A549 (cell line): ENCODE data around the gene FASLG. TPM values are rescaled to one million over a fixed set of nuclear protein-coding genes. Genes with fewer than 3 reads are reported as not detected.

Experiments
- ATAC-seq, 2 experiments: fragments of 200-7000 bp in 1 of 2; fragments of >200 bp in 1 of 2; cut with Nextera tagmentation in 1 of 2; cut with Tn5 transposase in 1 of 2; 3 replicates each; pipeline versions ENCODE4 v1.8.0 to v1.9.1; 2018 to 2020; ENCODE audit warnings: mild to moderate bottlenecking in 1 of 2, moderate library complexity in 1 of 2
- CTCF ChIA-PET: fragments of 300-600 bp; sonication (Branson Sonifier 250); formaldehyde crosslinking; extraction: SDS; loops from one replicate; lab custom pipeline; 2021; ENCODE audit warnings: antibody characterized with exemption, inconsistent platforms; lab: Yijun Ruan, JAX
- POLR2A ChIA-PET: fragments of 350-600 bp; formaldehyde crosslinking; extraction: SDS; loops from one replicate; lab custom pipeline; 2021; ENCODE audit warnings: antibody characterized with exemption, inconsistent platforms; lab: Yijun Ruan, JAX
- DNase-seq, 2 experiments: peaks; one replicate each; pipeline versions ENCODE4 v3.0.0 to v3.0.0-alpha.2; 2011 to 2016; ENCODE audit warnings: low read depth in 1 of 2, low spot score in 1 of 2
- FAIRE-seq: peaks from 2 replicates; lab custom pipeline; 2011; peaks lifted over from hg19 to GRCh38; lab: Jason Lieb, UNC
- H3K27ac ChIP-seq, 2 experiments: fragments of >200 bp; sonication (Bioruptor Twin); formaldehyde crosslinking; 3 replicates each; pipeline ENCODE4 v1.5.1; 2016 to 2017
- H3K4me1 ChIP-seq: fragments of >200 bp; sonication (Bioruptor Twin); formaldehyde crosslinking; 3 replicates; pipeline ENCODE4 v1.6.1; 2016
- H3K4me2 ChIP-seq: fragments of >200 bp; sonication (Bioruptor Twin); formaldehyde crosslinking; 3 replicates; pipeline ENCODE4 v1.6.1; 2016
- H3K4me3 ChIP-seq: fragments of >200 bp; sonication (Bioruptor Twin); formaldehyde crosslinking; 3 replicates; pipeline ENCODE4 v1.5.1; 2016
- H3K9me3 ChIP-seq: fragments of >200 bp; sonication (Bioruptor Twin); formaldehyde crosslinking; 3 replicates; pipeline ENCODE4 v1.6.1; 2016
- CEBPB ChIP-seq, 2 experiments: fragments of >200 bp in 1 of 2; sonication (Bioruptor Twin) in 1 of 2; formaldehyde crosslinking in 1 of 2; IDR thresholded peaks; 2 replicates each; pipeline ENCODE4 v1.6.1; 2012 to 2016
- CHD2 ChIP-seq: fragments of 150-350 bp; IDR thresholded peaks from 2 replicates; pipeline ENCODE4 v1.6.1; 2014; ENCODE audit warnings: low read length; ENCODE audit not compliant: partially characterized antibody
- EP300 ChIP-seq, 2 experiments: fragments of >200 bp; sonication (Bioruptor Twin); formaldehyde crosslinking; IDR thresholded peaks; 2 replicates in 1 of 2; 3 replicates in 1 of 2; pipeline ENCODE4 v1.6.1; 2016 to 2017
- ESRRA ChIP-seq: fragments of 150-350 bp; IDR thresholded peaks from 2 replicates; pipeline ENCODE4 v1.6.1; 2014; ENCODE audit warnings: mild to moderate bottlenecking, low read length, borderline replicate concordance
- FOSB ChIP-seq: fragments of 250-450 bp; sonication (Bioruptor Pico); IDR thresholded peaks from 2 replicates; pipeline ENCODE4 v1.5.0; 2020; ENCODE audit warnings: mild to moderate bottlenecking, moderate library complexity
- FOSL2 ChIP-seq, 2 experiments: fragments of 450-650 bp in 1 of 2; fragments of >200 bp in 1 of 2; sonication (Bioruptor Twin) in 1 of 2; formaldehyde crosslinking; IDR thresholded peaks; 2 replicates each; pipeline versions ENCODE4 v1.5.0 to v1.6.1; 2016 to 2020; ENCODE audit warnings: mild to moderate bottlenecking in 1 of 2, moderate library complexity in 1 of 2
- HDAC2 ChIP-seq: fragments of 200-600 bp; sonication (generic); IDR thresholded peaks from 2 replicates; pipeline ENCODE4 v1.6.1; 2016
- HEYL ChIP-seq: fragments of 250-450 bp; sonication (Bioruptor Pico); IDR thresholded peaks from 2 replicates; pipeline ENCODE4 v1.8.0; 2021; ENCODE audit warnings: mild to moderate bottlenecking, moderate library complexity
- HMGXB4 ChIP-seq: fragments of 250-450 bp; sonication (Bioruptor Pico); IDR thresholded peaks from 2 replicates; pipeline ENCODE4 v1.5.0; 2021; ENCODE audit warnings: mild to moderate bottlenecking, moderate library complexity, borderline replicate concordance
- JUNB ChIP-seq: fragments of >200 bp; sonication (Bioruptor Twin); formaldehyde crosslinking; IDR thresholded peaks from 2 replicates; pipeline ENCODE4 v1.6.1; 2016
- KDM1A ChIP-seq: fragments of 200-600 bp; sonication (generic); IDR thresholded peaks from 2 replicates; pipeline ENCODE4 v1.6.1; 2016; ENCODE audit warnings: low read depth, mild to moderate bottlenecking
- MAFK ChIP-seq: fragments of 450-650 bp; IDR thresholded peaks from 2 replicates; pipeline ENCODE4 v1.6.1; 2014; ENCODE audit not compliant: partially characterized antibody
- MAX ChIP-seq: IDR thresholded peaks from 2 replicates; pipeline ENCODE4 v1.6.1; 2012
- MAZ ChIP-seq: fragments of 150-350 bp; IDR thresholded peaks from 2 replicates; pipeline ENCODE4 v1.6.1; 2014; ENCODE audit warnings: antibody characterized with exemption, low read depth, low read length, borderline replicate concordance
- NFE2L2 ChIP-seq: fragments of 150-350 bp; conservative IDR thresholded peaks from 2 replicates; pipeline ENCODE4 v1.6.1; 2014; ENCODE audit warnings: low read length
- NPAS2 ChIP-seq: fragments of 250-450 bp; sonication (Bioruptor Pico); IDR thresholded peaks from 2 replicates; pipeline ENCODE4 v1.8.0; 2022; ENCODE audit warnings: mild to moderate bottlenecking, moderate library complexity, borderline replicate concordance
- PBX3 ChIP-seq: IDR thresholded peaks from 2 replicates; pipeline ENCODE4 v1.6.1; 2012
- PHF8 ChIP-seq: fragments of 200-600 bp; sonication (generic); IDR thresholded peaks from 2 replicates; pipeline ENCODE4 v1.6.1; 2016; ENCODE audit warnings: low read depth, mild to moderate bottlenecking, antibody characterized with exemption, moderate library complexity, borderline replicate concordance
- POLR2A ChIP-seq: IDR thresholded peaks from 2 replicates; pipeline ENCODE4 v1.6.1; 2012; ENCODE audit warnings: mild to moderate bottlenecking, low read length
- POLR2AphosphoS2 ChIP-seq: conservative IDR thresholded peaks from 2 replicates; pipeline ENCODE4 v1.6.1; 2012; ENCODE audit warnings: low read length, improper control_type of control experiment, inconsistent platforms
- RCOR1 ChIP-seq: fragments of 150-350 bp; IDR thresholded peaks from 2 replicates; pipeline ENCODE4 v1.6.1; 2014; ENCODE audit warnings: antibody characterized with exemption, low read length, low read depth
- RFX5 ChIP-seq: fragments of 450-650 bp; IDR thresholded peaks from 2 replicates; pipeline ENCODE4 v1.7.1; 2014; ENCODE audit warnings: antibody characterized with exemption, mild to moderate bottlenecking, moderate library complexity
- TFCP2L1 ChIP-seq: fragments of 250-450 bp; sonication (Bioruptor Pico); IDR thresholded peaks from 2 replicates; pipeline ENCODE4 v1.5.0; 2021; ENCODE audit warnings: mild to moderate bottlenecking
- TP53 ChIP-seq: fragments of 250-450 bp; sonication (Bioruptor Pico); IDR thresholded peaks from 2 replicates; pipeline ENCODE4 v1.5.0; 2021; ENCODE audit warnings: mild to moderate bottlenecking, moderate library complexity
- ZC3H11A ChIP-seq: fragments of 450-650 bp; IDR thresholded peaks from 2 replicates; pipeline ENCODE4 v1.6.1; 2014; ENCODE audit warnings: antibody characterized with exemption, mild to moderate bottlenecking
- ZNF302 ChIP-seq: fragments of 250-450 bp; sonication (Bioruptor Pico); IDR thresholded peaks from 2 replicates; pipeline ENCODE4 v1.9.0; 2021; ENCODE audit warnings: inconsistent platforms, mild to moderate bottlenecking, moderate library complexity
- ZSCAN20 ChIP-seq: fragments of 250-450 bp; sonication (Bioruptor Pico); IDR thresholded peaks from 2 replicates; pipeline ENCODE4 v1.8.0; 2022; ENCODE audit warnings: mild to moderate bottlenecking, moderate library complexity
- WGBS: methylation state at CpG from one replicate; pipeline ENCODE4 v1.1.6; 2017; ENCODE audit errors: missing lambda C conversion rate; 5-methylcytosine and 5-hydroxymethylcytosine counted together
- polyA plus RNA-seq, 4 experiments: library from polyadenylated mRNA; depleted of rRNA in 3 of 4; stranded (reverse); fragments of >200 nt; fragmentation: RNase III in 1 of 4; extraction: RNeasy Plus Mini Kit Qiagen cat#74134 plus additional on column Dnase treatment in 1 of 4; gene quantifications; 2 replicates in 3 of 4; 3 replicates in 1 of 4; pipeline ENCODE4 v1.2.3, GENCODE V29; 2011 to 2017
- TF ChIP-seq, protein P1 (sequence below): fragments of >200 bp; sonication (Bioruptor Twin); formaldehyde crosslinking; IDR thresholded peaks from 3 replicates; pipeline ENCODE4 v1.6.1; 2016

FASLG gene
- polyA plus RNA-seq, 2 of the 4 experiments (the other 2 are of a cell fraction): not detected

- Histone ChIP-seq H3K9me3 (no peaks in the 10 kb centered on the region), H3K4me1 (no peaks in the 10 kb centered on the region), H3K4me3 (no peak overlapping the region), H3K4me2 (no peak overlapping the region), H3K27ac (no peak overlapping the region)
- ATAC-seq (no peak), FAIRE-seq (no peak), DNase-seq (no peak)
- TF ChIP-seq TP53: no peak
- TF ChIP-seq PBX3: no peak
- TF ChIP-seq POLR2AphosphoS2: no peak
- TF ChIP-seq EP300 (IDR thresholded peaks at IDR 0.05): no peak
- TF ChIP-seq HMGXB4 (CRISPR knock-in tag): no peak
- TF ChIP-seq MAZ: no peak
- TF ChIP-seq PHF8: no peak
- no peak for TF ChIP-seq HEYL (CRISPR knock-in tag)
- TF ChIP-seq ZNF302: no peak
- no peak for TF ChIP-seq ZC3H11A
- no peak for TF ChIP-seq HDAC2
- TF ChIP-seq TFCP2L1 (CRISPR knock-in tag): no peak
- TF ChIP-seq JUNB: no peak
- TF ChIP-seq MAX: no peak
- 70% methylated on average over 3 of the region's 3 CpGs for WGBS
- ChIA-PET POLR2A (no interaction called here), CTCF (no interaction called here)
Observed at GRCh38 chr1:172699111-172699510, 40.2 kb downstream of the FASLG start.

GRCh38 chr1:172699695-172700227, 40.9 kb downstream of the FASLG start:
- no peak for ATAC-seq
- no peak overlapping the region for H3K4me3 ChIP-seq
- TF ChIP-seq FOSL2 (IDR thresholded peaks at IDR 0.05) (no peak), FOSL2 (CRISPR knock-in tag; IDR thresholded peaks at IDR 0.05) (no peak), TP53 (no peak), ZNF302 (no peak), EP300 (IDR thresholded peaks at IDR 0.05) (no peak), CHD2 (no peak), RCOR1 (no peak), PBX3 (no peak), NPAS2 (no peak), ZC3H11A (no peak), NFE2L2 (no peak), POLR2A (no peak), MAFK (no peak), ZSCAN20 (no peak), FOSB (CRISPR knock-in tag) (no peak), RFX5 (no peak), KDM1A (no peak), ESRRA (no peak), CEBPB (IDR thresholded peaks at IDR 0.05) (no peak)
- TF ChIP-seq, protein P1, sequence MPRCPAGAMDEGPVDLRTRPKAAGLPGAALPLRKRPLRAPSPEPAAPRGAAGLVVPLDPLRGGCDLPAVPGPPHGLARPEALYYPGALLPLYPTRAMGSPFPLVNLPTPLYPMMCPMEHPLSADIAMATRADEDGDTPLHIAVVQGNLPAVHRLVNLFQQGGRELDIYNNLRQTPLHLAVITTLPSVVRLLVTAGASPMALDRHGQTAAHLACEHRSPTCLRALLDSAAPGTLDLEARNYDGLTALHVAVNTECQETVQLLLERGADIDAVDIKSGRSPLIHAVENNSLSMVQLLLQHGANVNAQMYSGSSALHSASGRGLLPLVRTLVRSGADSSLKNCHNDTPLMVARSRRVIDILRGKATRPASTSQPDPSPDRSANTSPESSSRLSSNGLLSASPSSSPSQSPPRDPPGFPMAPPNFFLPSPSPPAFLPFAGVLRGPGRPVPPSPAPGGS: no peak
- POLR2A ChIA-PET: no interaction called here
- WGBS: 73% methylated on average over 4 of the region's 4 CpGs
- no peak for DNase-seq
- CTCF ChIA-PET: interaction anchor here (1.0 kb wide), 1 partner anchor 46 kb away, joined by 3 read pairs; no protein-coding TSS in a partner anchor
- FAIRE-seq: no peak
- no peak overlapping the region for H3K4me2 ChIP-seq
- H3K27ac ChIP-seq: no peak overlapping the region
- no peaks in the 10 kb centered on the region for H3K9me3 ChIP-seq
- no peaks in the 10 kb centered on the region for H3K4me1 ChIP-seq
